Mesothelial cell of epicardium (in vitro differentiated cells): ENCODE measurements around the gene MYOC. TPM values are rescaled to one million over a fixed set of nuclear protein-coding genes. Genes with fewer than 3 reads are reported as not detected.
A peak's percentile ranks its signal among the peaks of the same experiment; 100 is the strongest.

Experiments used
- DNase-seq, 2 experiments: peaks; one replicate each; pipeline ENCODE4 v3.0.0; 2021; ENCODE audit warnings: low spot score in 2 of 2; ENCODE audit not compliant: unreplicated experiment in 2 of 2
- H3K27ac Mint-ChIP-seq: 2 replicates; pipeline ENCODE4 v1.8.0; 2021; ENCODE audit warnings: mixed read lengths
- H3K27me3 Mint-ChIP-seq: 2 replicates; pipeline ENCODE4 v1.8.0; 2021; ENCODE audit warnings: low read depth, mixed read lengths
- H3K36me3 Mint-ChIP-seq: 2 replicates; pipeline ENCODE4 v1.8.0; 2021; ENCODE audit warnings: mixed read lengths
- H3K4me1 Mint-ChIP-seq: 2 replicates; pipeline ENCODE4 v1.8.0; 2021; ENCODE audit warnings: mixed read lengths
- H3K4me3 Mint-ChIP-seq: 2 replicates; pipeline ENCODE4 v1.8.0; 2021; ENCODE audit warnings: mild to moderate bottlenecking, moderate library complexity, mixed read lengths
- H3K9me3 Mint-ChIP-seq: 2 replicates; pipeline ENCODE4 v1.8.0; 2021; ENCODE audit warnings: mixed read lengths
- CTCF ChIP-seq: fragments of 200-600 bp; sonication (generic); IDR thresholded peaks from one replicate; pipeline ENCODE4 v1.5.0; 2021; ENCODE audit warnings: antibody characterized with exemption; ENCODE audit not compliant: unreplicated experiment
- total RNA-seq: library from RNA; stranded (reverse); gene quantifications from 3 replicates; pipeline ENCODE4 v1.2.1, GENCODE V29; 2021

MYOC gene
- total RNA-seq, 1 donor from 2014 or later: 0.29 TPM

- Mint-ChIP-seq H3K4me3 (no peak overlapping the region), H3K4me1 (peaks cover 21% of the 10 kb centered on the region), H3K36me3 (no peaks in the 10 kb centered on the region), H3K27ac (peak overlapping the region; percentile 75), H3K9me3 (no peaks in the 10 kb centered on the region), H3K27me3 (peaks cover 1% of the 10 kb centered on the region)
- TF ChIP-seq CTCF: peak; percentile 68
- DNase-seq: peak; percentile 34 to 76
These were observed 7.5 kb downstream of the MYOC start for GRCh38 chr1:171644805-171645483.

GRCh38 chr1:171643156-171643555 is 9.3 kb downstream of the MYOC start:
- no peak for TF ChIP-seq CTCF
- peaks cover 21% of the 10 kb centered on the region for H3K4me1 Mint-ChIP-seq
- no peak for DNase-seq
- no peak overlapping the region for H3K27ac Mint-ChIP-seq
- H3K36me3 Mint-ChIP-seq: no peaks in the 10 kb centered on the region
- no peak overlapping the region for H3K4me3 Mint-ChIP-seq
- H3K27me3 Mint-ChIP-seq: peaks cover 1% of the 10 kb centered on the region
- H3K9me3 Mint-ChIP-seq: no peaks in the 10 kb centered on the region

GRCh38 chr1:171642197-171642596 is 10.3 kb downstream of the MYOC start:
- H3K27ac Mint-ChIP-seq: no peak overlapping the region
- H3K4me3 Mint-ChIP-seq: no peak overlapping the region
- no peak for DNase-seq
- H3K36me3 Mint-ChIP-seq: no peaks in the 10 kb centered on the region
- TF ChIP-seq CTCF: no peak
- H3K4me1 Mint-ChIP-seq: peaks cover 21% of the 10 kb centered on the region
- peaks cover 1% of the 10 kb centered on the region for H3K27me3 Mint-ChIP-seq
- no peaks in the 10 kb centered on the region for H3K9me3 Mint-ChIP-seq

GRCh38 chr1:171641076-171641864 is 11.2 kb downstream of the MYOC start:
- no peak for DNase-seq
- H3K4me3 Mint-ChIP-seq: no peak overlapping the region
- no peak for TF ChIP-seq CTCF
- H3K27me3 Mint-ChIP-seq: peaks cover 1% of the 10 kb centered on the region
- peaks cover 17% of the 10 kb centered on the region for H3K4me1 Mint-ChIP-seq
- H3K36me3 Mint-ChIP-seq: no peaks in the 10 kb centered on the region
- H3K9me3 Mint-ChIP-seq: no peaks in the 10 kb centered on the region
- peak overlapping the region; percentile 44 for H3K27ac Mint-ChIP-seq

GRCh38 chr1:171640225-171640624 is 12.3 kb downstream of the MYOC start:
- Mint-ChIP-seq H3K36me3 (no peaks in the 10 kb centered on the region), H3K27me3 (peaks cover 1% of the 10 kb centered on the region), H3K27ac (no peak overlapping the region), H3K4me1 (peaks cover 8% of the 10 kb centered on the region), H3K9me3 (no peaks in the 10 kb centered on the region), H3K4me3 (no peak overlapping the region)
- DNase-seq: no peak
- no peak for TF ChIP-seq CTCF
